GM12891 (cell line): ENCODE data around the gene PDE4A. TPM values are rescaled to one million over a fixed set of nuclear protein-coding genes. Genes with fewer than 3 reads are reported as not detected.
"Not testable (repeated sequence)": the region's sequence is repeated elsewhere in the genome, so short reads cannot be mapped to it uniquely, and the experiment has no call there.

Experiments used
- DNase-seq: peaks from one replicate; pipeline ENCODE4 v3.0.0; 2011; ENCODE audit warnings: low spot score; ENCODE audit not compliant: insufficient read length
- FAIRE-seq: peaks from 2 replicates; lab custom pipeline; 2011; peaks lifted over from hg19 to GRCh38; lab: Jason Lieb, UNC
- PAX5 ChIP-seq: IDR thresholded peaks from 2 replicates; pipeline ENCODE4 v1.6.1; 2011; ENCODE audit warnings: low read length, moderate library complexity, mild to moderate bottlenecking; ENCODE audit not compliant: insufficient read depth, severe bottlenecking
- POLR2A ChIP-seq: IDR thresholded peaks from 2 replicates; pipeline ENCODE4 v1.6.1; 2011; ENCODE audit warnings: low read depth, low read length, control low read depth
- POLR2AphosphoS5 ChIP-seq: IDR thresholded peaks from 2 replicates; pipeline ENCODE4 v1.6.1; 2011; ENCODE audit warnings: low read depth, low read length, control low read depth
- POU2F2 ChIP-seq: IDR thresholded peaks from 2 replicates; pipeline ENCODE4 v1.6.1; 2011; ENCODE audit warnings: low read depth, mild to moderate bottlenecking, control low read depth, low read length, moderate library complexity
- SPI1 ChIP-seq: IDR thresholded peaks from 2 replicates; pipeline ENCODE4 v1.6.1; 2011; ENCODE audit warnings: low read depth, low read length, control low read depth
- TAF1 ChIP-seq: IDR thresholded peaks from 2 replicates; pipeline ENCODE4 v1.6.1; 2011; ENCODE audit warnings: low read depth, low read length, control low read depth
- polyA plus RNA-seq: library from polyadenylated mRNA; unstranded; fragments of >200 nt; gene quantifications from one replicate; pipeline ENCODE4 v1.2.1, GENCODE V29; 2012; ENCODE audit warnings: low read depth, missing spikeins, inconsistent platforms; ENCODE audit not compliant: missing spikeins

Gene PDE4A
- 11.7 TPM for polyA plus RNA-seq

DNA sequence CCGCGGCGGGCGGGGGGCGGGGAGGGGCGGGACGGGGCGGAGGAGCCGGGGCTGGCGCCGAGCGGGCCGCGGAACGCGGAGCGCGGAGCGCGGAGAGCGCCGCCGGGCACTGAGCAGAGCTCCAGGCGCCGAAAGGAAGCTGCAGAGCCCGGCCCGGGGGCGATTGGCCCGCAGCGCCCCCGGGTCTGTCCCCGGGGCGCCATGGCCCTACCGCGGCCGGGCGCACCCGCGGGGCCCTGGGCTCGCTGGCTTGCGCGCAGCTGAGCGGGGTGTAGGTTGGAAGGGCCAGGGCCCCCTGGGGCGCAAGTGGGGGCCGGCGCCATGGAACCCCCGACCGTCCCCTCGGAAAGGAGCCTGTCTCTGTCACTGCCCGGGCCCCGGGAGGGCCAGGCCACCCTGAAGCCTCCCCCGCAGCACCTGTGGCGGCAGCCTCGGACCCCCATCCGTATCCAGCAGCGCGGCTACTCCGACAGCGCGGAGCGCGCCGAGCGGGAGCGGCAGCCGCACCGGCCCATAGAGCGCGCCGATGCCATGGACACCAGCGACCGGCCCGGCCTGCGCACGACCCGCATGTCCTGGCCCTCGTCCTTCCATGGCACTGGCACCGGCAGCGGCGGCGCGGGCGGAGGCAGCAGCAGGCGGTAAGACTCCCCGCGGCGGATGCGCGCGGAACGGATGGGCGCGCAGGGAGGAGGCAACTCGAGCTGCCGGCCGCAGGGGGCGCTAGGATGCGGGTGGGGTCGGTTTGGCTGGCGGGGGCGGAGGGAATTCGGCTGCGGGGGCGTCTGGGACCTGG is at the start of gene PDE4A:
Gene PDE4A, plus strand, starts transcription at position 95 of the 796 bp plus-strand sequence. Its CDS starts 227 bp downstream, at position 322.
- TF ChIP-seq POLR2AphosphoS5, result no peak
- TF ChIP-seq TAF1, result no peak
- TF ChIP-seq POLR2A, result no peak
- TF ChIP-seq SPI1, result no peak
- TF ChIP-seq POU2F2, result no peak
- TF ChIP-seq PAX5, result no peak
- FAIRE-seq, result peak; percentile 43
- peak; percentile 56 for DNase-seq

DNA sequence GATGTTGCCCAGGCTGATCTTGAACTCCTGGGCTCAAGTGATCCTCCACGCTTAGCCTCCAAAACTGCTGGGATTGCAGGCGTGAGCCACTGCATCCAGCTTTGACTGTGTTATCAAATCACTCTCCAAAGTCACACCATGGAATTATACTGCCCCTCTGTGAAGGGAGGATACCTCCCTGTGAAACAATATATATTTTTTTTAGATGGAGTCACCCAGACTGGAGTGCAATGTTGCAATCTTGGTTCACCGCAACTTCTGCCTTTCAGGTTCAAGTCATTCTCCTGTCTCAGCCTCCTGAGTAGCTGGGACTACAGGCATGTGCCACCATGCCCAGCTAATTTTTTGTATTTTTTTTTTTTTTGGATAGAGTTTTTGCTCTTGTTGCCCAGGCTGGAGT is 47.6 kb upstream of the PDE4A start:
- TF ChIP-seq POLR2AphosphoS5 (no peak), PAX5 (no peak), TAF1 (no peak), POLR2A (no peak), SPI1 (no peak), POU2F2 (no peak)
- FAIRE-seq, result no peak
- no peak for DNase-seq

DNA sequence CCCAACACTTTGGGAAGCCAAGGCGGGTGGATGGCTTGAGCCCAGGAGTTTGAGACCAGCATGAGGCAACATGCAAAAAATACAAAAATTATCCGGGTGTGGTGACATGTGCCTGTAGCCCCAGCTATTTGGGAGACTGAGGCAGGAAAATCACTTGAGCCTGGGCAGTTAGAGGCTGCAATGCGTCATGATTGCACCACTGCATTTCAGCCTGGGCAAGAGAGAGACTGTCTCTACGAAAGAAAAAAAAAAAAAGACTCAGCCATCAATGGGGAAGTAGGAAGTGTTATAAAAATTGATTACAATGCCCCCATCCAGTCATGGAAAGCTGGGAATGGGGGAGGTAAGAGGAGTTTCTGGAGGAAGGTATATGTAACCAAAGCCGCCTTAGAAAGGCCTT is 45.4 kb upstream of the PDE4A start:
- FAIRE-seq (no peak), DNase-seq (no peak)
- TF ChIP-seq SPI1 (no peak), POLR2A (no peak)

DNA sequence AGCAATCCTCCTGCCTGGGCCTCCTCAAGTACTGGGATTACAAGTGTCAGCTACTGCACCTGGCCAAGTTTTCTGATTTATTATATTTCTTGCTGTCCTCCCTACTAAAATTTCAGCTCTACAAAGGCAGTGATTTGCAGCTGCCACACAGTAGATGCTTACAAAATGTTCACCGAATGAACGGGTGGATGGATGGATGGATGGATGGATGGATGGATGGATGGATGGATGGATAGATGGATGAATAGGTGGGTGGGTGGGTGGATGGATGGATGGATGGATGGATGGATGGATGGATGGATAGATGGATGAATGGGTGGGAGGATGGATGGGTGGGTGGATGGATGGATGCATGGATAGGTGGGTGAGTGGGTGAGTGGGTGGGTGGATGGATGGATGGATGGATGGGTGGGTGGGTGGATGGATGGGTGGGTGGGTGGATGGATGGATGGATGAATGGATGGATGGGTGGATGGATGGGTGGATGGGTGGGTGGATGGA is 43.1 kb upstream of the PDE4A start:
- FAIRE-seq, DNase-seq: not testable (repeated sequence)

DNA sequence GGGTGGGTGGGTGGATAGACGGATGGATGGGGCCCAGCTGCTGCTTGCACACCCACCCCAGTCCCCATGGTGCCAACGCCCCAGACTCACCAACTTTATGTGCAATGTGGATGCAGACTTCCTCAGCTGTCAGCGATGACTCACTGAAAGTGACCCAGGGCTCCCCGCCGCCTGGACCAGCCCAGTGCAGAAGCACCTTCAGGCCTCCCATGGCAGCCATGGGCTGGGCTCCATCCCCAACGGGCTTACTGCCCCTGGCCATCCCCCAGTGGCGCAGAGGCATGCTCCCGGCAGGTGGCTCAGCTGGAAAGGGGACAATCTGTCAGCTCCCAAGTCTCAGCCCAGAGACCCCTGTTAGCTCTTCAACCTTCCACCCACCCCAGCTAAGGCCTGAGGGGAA is 42.2 kb upstream of the PDE4A start:
- TF ChIP-seq TAF1 (no peak), SPI1 (no peak), POLR2AphosphoS5 (no peak), POLR2A (no peak), POU2F2 (no peak), PAX5 (no peak)
- DNase-seq (no peak), FAIRE-seq (no peak)

DNA sequence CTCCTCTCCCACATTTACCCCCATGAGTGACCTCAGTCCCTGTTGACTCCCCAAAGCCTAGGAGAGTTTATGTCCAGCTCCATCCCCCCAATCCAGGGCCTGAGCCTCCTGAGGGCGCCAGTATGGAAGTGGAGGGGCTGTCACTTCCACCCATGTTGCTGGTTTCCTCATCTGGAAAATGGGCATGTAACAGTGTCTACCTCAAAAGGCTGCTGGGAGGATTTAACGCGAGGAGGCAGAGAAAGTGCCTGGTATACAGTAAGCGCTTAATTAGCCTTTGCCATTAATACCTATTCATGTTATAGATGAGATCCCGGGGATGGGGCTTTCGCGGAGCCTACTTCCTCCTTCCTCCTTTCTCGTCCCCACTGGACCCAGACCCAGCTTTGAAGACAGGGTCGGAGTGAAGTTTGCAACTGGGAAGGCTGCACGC is 40.4 kb upstream of the PDE4A start:
- peak; percentile 48 for FAIRE-seq
- no peak for DNase-seq
- TF ChIP-seq POU2F2, result no peak
- TF ChIP-seq TAF1, result no peak
- TF ChIP-seq SPI1, result no peak
- TF ChIP-seq PAX5, result no peak
- TF ChIP-seq POLR2AphosphoS5, result no peak
- TF ChIP-seq POLR2A, result no peak

DNA sequence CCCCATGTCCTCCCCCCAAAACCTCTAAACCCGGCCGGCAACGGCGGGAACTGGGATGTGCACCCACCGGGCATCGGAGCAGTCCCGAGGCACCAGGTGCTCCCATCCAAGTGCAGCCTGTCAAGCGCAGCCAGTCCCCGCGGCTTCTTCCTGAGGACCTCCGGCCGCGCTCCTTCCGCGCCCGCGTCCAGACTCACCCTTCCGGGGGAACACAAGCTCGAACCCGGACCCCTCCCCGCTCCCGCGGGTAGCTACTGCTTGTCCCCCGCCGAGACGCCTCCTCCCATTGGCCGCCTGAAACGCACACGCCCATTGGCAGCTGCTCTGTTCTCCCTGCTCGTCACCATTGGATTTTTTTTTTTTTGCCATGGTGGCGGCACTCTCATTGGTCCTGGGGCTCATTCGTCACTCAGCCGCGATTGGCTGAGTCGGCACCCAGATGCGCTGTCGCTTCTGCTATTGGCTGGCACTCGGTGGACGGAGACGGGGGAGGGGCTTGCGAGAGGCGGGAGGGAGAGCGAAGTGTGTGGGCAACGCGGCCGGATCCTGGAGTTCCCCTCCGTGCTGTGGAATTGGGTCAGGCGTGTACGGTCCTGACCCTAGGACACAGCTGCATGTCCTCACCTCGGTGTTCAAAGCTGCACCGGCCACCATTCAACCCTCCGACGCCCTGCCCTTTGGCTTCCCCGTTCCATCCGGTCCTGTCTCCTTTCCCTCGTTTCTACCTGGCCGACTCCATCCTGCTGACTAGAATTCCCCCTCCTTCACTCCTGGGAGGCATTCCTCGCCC is 39.8 kb upstream of the PDE4A start, which contains the start of gene TYK2:
Gene TYK2, minus strand, starts transcription at position 260 of the 790 bp plus-strand sequence. CDS start 2,166 bp downstream, outside the sequence.
- TF ChIP-seq PAX5 (no peak), SPI1 (no peak; the same call in 1 of the 2 replicates), TAF1 (peak; percentile 69), POLR2AphosphoS5 (peak; percentile 69), POLR2A (peak; percentile 85), POU2F2 (peak; percentile 65; the same call in 1 of the 2 replicates)
- DNase-seq, result peak; percentile 99
- peak; percentile 100 for FAIRE-seq

DNA sequence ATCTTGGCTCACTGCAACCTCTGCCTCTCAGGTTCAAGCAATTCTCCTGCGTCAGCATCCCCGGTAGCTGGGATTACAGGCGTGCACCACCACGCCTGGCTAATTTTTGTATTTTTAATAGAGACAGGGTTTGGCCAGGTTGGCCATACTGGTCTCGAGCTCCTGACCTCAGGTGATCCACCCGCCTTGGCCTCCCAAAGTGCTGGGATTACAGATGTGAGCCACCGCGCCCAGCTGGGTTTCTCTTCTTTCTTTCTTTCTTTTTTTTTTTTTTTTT is 37.2 kb upstream of the PDE4A start:
- not testable (repeated sequence) for DNase-seq, FAIRE-seq

DNA sequence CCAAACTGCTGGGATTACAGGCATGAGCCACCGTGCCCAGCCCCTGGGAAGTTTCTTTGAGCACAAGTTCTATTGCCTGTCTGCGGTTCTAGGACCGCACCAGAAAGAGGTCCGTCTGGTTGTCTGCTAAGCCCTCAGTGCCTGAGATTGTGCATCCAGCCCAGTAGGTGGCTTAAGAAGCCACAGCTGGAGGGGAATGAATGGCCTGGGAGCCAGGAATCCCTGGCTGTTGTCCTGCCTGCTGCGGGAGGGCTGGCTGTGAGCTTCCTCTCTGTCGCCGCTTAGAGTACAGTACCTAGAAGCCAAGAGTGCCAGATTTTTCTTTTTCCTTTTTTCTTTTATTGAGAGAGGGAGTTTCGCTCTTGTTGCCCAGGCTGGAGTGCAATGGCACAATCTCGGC is 35.8 kb upstream of the PDE4A start:
- TF ChIP-seq PAX5 (no peak), POLR2A (no peak), TAF1 (no peak), POLR2AphosphoS5 (no peak), SPI1 (no peak), POU2F2 (no peak)
- DNase-seq, result no peak
- FAIRE-seq, result no peak

DNA sequence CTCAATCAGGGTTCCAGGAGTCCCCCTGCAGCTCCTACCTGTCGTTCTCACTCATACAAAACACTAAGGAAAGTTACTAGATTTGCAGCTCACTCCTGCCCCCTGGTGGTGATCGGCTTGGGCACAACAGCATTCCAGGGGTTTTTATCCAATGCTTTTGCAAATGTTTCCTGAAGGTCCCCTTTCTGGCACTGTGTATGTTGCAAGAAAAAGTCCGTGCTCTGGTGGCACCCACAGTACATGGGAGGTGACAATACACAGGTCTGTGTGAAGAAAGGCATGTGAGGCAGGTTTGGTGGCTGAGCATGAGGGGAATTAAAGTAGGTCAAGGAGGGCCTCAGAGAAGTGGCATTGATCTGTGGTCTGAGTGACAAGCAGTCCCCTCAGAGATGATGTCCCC is 31.4 kb upstream of the PDE4A start:
- DNase-seq, result no peak
- peak; percentile 86 for FAIRE-seq
- TF ChIP-seq POLR2AphosphoS5, result peak; percentile 48; the same call in 1 of the 2 replicates
- no peak for TF ChIP-seq PAX5
- TF ChIP-seq TAF1, result no peak
- TF ChIP-seq POU2F2, result 0 out of 2 replicates have a peak, but pooled peaks have one; percentile 1
